ENCODE results near the gene NISCH. TPM values are rescaled to one million over a fixed set of nuclear protein-coding genes. Genes with fewer than 3 reads are reported as not detected.

Gene NISCH
- total RNA-seq, 2 donors from 2014 or later = 29.2 to 49.6 TPM

DNA sequence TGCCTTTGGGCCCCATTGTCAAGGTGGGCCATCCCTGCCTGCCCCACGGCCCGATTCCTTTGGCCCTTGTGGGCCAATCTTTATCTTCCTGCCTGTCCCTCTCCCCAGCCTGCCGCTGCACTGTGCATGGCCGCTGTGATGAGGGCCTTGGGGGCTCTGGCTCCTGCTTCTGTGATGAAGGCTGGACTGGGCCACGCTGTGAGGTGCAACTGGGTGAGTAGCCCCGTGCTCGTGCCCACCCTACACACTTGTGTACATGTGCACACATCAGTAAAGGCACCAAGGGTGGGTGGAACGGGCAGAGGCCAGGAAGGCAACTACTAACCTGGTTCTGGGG is 66.1 kb downstream of the NISCH start:
- Histone ChIP-seq H3K9me3 (no peaks in the 10 kb centered on the region), H3K4me3 (no peak overlapping the region), H3K4me1 (peaks cover 0 to 32% of the 10 kb centered on the region in 2 donors), H3K27ac (no peak overlapping the region), H3K36me3 (peaks cover 22% of the 10 kb centered on the region), H3K27me3 (no peaks in the 10 kb centered on the region)
- DNase-seq (ENCODE audit: low spot score) = no peak
- TF ChIP-seq, protein P1, sequence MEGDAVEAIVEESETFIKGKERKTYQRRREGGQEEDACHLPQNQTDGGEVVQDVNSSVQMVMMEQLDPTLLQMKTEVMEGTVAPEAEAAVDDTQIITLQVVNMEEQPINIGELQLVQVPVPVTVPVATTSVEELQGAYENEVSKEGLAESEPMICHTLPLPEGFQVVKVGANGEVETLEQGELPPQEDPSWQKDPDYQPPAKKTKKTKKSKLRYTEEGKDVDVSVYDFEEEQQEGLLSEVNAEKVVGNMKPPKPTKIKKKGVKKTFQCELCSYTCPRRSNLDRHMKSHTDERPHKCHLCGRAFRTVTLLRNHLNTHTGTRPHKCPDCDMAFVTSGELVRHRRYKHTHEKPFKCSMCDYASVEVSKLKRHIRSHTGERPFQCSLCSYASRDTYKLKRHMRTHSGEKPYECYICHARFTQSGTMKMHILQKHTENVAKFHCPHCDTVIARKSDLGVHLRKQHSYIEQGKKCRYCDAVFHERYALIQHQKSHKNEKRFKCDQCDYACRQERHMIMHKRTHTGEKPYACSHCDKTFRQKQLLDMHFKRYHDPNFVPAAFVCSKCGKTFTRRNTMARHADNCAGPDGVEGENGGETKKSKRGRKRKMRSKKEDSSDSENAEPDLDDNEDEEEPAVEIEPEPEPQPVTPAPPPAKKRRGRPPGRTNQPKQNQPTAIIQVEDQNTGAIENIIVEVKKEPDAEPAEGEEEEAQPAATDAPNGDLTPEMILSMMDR (IDR thresholded peaks at IDR 0.05) = no peak

DNA sequence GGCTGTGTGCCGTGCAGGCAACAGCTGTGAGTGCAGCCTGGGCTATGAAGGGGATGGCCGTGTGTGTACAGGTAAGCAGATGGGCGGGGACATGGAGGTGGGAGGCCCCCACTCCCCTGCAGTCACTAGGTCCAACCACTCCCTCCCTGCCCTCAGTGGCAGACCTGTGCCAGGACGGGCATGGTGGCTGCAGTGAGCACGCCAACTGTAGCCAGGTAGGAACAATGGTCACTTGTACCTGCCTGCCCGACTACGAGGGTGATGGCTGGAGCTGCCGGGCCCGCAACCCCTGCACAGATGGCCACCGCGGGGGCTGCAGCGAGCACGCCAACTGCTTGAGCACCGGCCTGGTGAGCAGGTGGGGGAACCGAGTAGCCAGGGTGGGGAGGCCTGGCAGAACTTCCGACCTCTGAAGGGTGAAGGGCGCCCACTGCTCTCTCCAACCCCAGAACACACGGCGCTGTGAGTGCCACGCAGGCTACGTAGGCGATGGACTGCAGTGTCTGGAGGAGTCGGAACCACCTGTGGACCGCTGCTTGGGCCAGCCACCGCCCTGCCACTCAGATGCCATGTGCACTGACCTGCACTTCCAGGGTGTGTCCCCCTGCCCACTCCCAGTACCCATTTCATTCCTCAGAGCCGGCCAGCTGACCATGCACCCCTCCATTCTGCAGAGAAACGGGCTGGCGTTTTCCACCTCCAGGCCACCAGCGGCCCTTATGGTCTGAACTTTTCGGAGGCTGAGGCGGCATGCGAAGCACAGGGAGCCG is 66.7 kb downstream of the NISCH start:
- peaks cover 28% of the 10 kb centered on the region for H3K36me3 ChIP-seq
- no peak overlapping the region for H3K4me3 ChIP-seq
- H3K27me3 ChIP-seq = no peaks in the 10 kb centered on the region
- peaks cover 0 to 38% of the 10 kb centered on the region in 2 donors for H3K4me1 ChIP-seq
- DNase-seq (ENCODE audit: low spot score) = no peak
- H3K27ac ChIP-seq = no peak overlapping the region
- no peaks in the 10 kb centered on the region for H3K9me3 ChIP-seq
- TF ChIP-seq, protein P1 (IDR thresholded peaks at IDR 0.05) = no peak

DNA sequence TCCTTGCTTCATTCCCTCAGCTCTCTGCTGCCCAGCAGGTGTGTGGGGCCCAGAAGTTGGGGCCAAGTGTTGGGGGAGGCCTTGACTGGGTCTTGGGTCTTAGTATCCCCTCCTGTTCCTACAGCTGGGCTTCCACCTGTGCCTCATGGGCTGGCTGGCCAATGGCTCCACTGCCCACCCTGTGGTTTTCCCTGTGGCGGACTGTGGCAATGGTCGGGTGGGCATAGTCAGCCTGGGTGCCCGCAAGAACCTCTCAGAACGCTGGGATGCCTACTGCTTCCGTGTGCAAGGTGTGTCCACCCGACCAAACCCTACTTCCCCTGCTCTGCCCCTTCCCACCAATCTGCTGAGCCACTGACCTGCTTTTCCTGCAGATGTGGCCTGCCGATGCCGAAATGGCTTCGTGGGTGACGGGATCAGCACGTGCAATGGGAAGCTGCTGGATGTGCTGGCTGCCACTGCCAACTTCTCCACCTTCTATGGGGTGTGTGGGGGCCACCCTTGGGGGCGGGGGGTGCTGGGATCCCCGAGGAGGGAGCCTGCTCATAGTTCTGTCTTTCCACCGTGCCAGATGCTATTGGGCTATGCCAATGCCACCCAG is 67.3 kb downstream of the NISCH start:
- no peak overlapping the region for H3K27ac ChIP-seq
- no peaks in the 10 kb centered on the region for H3K27me3 ChIP-seq
- H3K9me3 ChIP-seq = no peaks in the 10 kb centered on the region
- DNase-seq (ENCODE audit: low spot score) = no peak
- H3K36me3 ChIP-seq = peaks cover 34% of the 10 kb centered on the region
- peaks cover 0 to 41% of the 10 kb centered on the region in 2 donors for H3K4me1 ChIP-seq
- TF ChIP-seq, protein P1 (IDR thresholded peaks at IDR 0.05) = no peak
- H3K4me3 ChIP-seq = no peak overlapping the region

DNA sequence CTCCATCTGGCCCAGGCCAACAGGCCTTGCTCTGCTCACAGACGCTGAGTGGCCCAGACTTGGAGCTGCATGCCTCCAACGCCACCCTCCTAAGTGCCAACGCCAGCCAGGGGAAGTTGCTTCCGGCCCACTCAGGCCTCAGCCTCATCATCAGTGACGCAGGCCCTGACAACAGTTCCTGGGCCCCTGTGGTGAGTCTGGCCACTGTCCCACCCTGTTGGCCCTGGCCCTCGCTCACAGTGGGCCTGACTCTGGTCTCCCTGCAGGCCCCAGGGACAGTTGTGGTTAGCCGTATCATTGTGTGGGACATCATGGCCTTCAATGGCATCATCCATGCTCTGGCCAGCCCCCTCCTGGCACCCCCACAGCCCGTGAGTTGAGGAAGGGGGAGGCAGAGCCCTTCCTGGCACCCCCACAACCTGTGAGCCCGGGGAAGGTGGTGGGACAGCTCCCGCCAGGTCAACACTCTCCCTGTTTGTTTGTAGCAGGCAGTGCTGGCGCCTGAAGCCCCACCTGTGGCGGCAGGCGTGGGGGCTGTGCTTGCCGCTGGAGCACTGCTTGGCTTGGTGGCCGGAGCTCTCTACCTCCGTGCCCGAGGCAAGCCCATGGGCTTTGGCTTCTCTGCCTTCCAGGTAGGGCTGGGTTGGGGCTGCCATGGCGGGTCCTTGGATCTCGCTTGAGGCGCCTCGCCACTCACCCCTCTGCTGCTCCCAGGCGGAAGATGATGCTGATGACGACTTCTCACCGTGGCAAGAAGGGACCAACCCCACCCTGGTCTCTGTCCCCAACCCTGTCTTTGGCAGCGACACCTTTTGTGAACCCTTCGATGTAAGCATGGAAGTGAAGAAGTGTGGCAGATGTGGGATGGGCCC is 68.2 kb downstream of the NISCH start:
- no peak for DNase-seq (ENCODE audit: low spot score)
- Histone ChIP-seq H3K9me3 (no peaks in the 10 kb centered on the region), H3K36me3 (peaks cover 43% of the 10 kb centered on the region), H3K4me3 (no peak overlapping the region), H3K4me1 (peaks cover 0 to 44% of the 10 kb centered on the region in 2 donors), H3K27ac (peak overlapping the region; percentile 74 to 83), H3K27me3 (no peaks in the 10 kb centered on the region)
- TF ChIP-seq, protein P1 (IDR thresholded peaks at IDR 0.05) = no peak

DNA sequence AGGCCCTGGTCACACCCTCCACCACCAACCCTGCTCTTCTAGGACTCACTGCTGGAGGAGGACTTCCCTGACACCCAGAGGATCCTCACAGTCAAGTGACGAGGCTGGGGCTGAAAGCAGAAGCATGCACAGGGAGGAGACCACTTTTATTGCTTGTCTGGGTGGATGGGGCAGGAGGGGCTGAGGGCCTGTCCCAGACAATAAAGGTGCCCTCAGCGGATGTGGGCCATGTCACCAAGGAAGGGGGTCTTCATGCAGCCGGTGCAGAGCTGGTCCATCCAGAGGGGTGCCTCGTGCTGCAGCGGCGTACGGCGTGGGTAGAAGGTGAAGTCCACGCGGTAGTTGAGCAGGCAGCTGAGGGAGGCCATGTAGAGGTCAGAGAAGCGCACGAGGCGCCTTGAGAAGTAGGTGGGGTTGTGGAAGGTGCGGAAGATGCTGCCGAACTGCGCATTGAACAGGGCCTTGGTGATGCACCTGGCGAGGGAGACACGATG is 68.9 kb downstream of the NISCH start:
- DNase-seq (ENCODE audit: low spot score) = no peak
- Histone ChIP-seq H3K27ac (peak overlapping the region; percentile 74 to 83), H3K27me3 (no peaks in the 10 kb centered on the region), H3K36me3 (peaks cover 45% of the 10 kb centered on the region), H3K9me3 (no peaks in the 10 kb centered on the region), H3K4me1 (peaks cover 0 to 48% of the 10 kb centered on the region in 2 donors), H3K4me3 (no peak overlapping the region)
- TF ChIP-seq, protein P1 (IDR thresholded peaks at IDR 0.05) = no peak
